K562 (cell line): Measurements from ENCODE around the gene DIPK1B. TPM values are rescaled to one million over a fixed set of nuclear protein-coding genes. Genes with fewer than 3 reads are reported as not detected.

Experiments
- ATF2 ChIP-seq: sonication (generic); formaldehyde crosslinking; IDR thresholded peaks from 2 replicates; pipeline ENCODE4 v1.8.1; 2022; ENCODE audit warnings: missing genetic modification reagents
- CREB5 ChIP-seq: fragments of 250-450 bp; sonication (Bioruptor Pico); IDR thresholded peaks from 2 replicates; pipeline ENCODE4 v1.5.0; 2020; ENCODE audit warnings: mild to moderate bottlenecking
- EZH2 ChIP-seq: IDR thresholded peaks from 2 replicates; pipeline ENCODE4 v1.6.1; 2012; ENCODE audit warnings: low read depth, mild to moderate bottlenecking, inconsistent platforms, low read length, borderline replicate concordance
- GABPB1 ChIP-seq: sonication (generic); formaldehyde crosslinking; IDR thresholded peaks from 2 replicates; pipeline ENCODE4 v1.8.0; 2022; ENCODE audit warnings: mild to moderate bottlenecking, missing genetic modification reagents
- MEIS2 ChIP-seq: fragments of 450-650 bp; IDR thresholded peaks from 2 replicates; pipeline ENCODE4 v1.6.1; 2014; ENCODE audit warnings: mild to moderate bottlenecking; ENCODE audit not compliant: partially characterized antibody
- POLR2AphosphoS5 ChIP-seq: IDR thresholded peaks from 2 replicates; pipeline ENCODE4 v1.6.1; 2011; ENCODE audit warnings: mild to moderate bottlenecking, low read depth, low read length, moderate library complexity; ENCODE audit not compliant: control insufficient read depth, insufficient read depth
- RBFOX2 ChIP-seq: fragments of 200-400 bp; formaldehyde crosslinking; IDR thresholded peaks from 2 replicates; pipeline ENCODE4 v1.6.1; 2017; ENCODE audit warnings: low read depth, mild to moderate bottlenecking, low read length, moderate library complexity
- RBM17 ChIP-seq: fragments of 200-400 bp; formaldehyde crosslinking; IDR thresholded peaks from 2 replicates; pipeline ENCODE4 v1.6.1; 2017; ENCODE audit warnings: low read depth, mild to moderate bottlenecking, low read length, borderline replicate concordance
- RNF2 ChIP-seq: sonication (generic); IDR thresholded peaks from 2 replicates; pipeline ENCODE4 v1.6.1; 2016
- SNRNP70 ChIP-seq: fragments of 200-400 bp; formaldehyde crosslinking; optimal IDR thresholded peaks from 2 replicates; pipeline ENCODE3; 2017; ENCODE audit warnings: low read depth, low read length
- SP2 ChIP-seq: IDR thresholded peaks from 2 replicates; pipeline ENCODE4 v1.6.1; 2011; ENCODE audit warnings: mild to moderate bottlenecking, low read depth, low read length, moderate library complexity; ENCODE audit not compliant: poor library complexity, severe bottlenecking; ENCODE audit errors: extremely low read depth
- ZNF143 ChIP-seq: sonication (generic); formaldehyde crosslinking; IDR thresholded peaks from 2 replicates; pipeline ENCODE4 v1.9.0; 2022; ENCODE audit warnings: mild to moderate bottlenecking, missing genetic modification reagents
- ZNF3 ChIP-seq: fragments of 250-450 bp; sonication (Bioruptor Pico); IDR thresholded peaks from 2 replicates; pipeline ENCODE4 v1.5.0; 2021; ENCODE audit warnings: mild to moderate bottlenecking, moderate library complexity
- ZNF551 ChIP-seq: fragments of 250-450 bp; sonication (Bioruptor Pico); IDR thresholded peaks from 2 replicates; pipeline ENCODE4 v1.5.0; 2021; ENCODE audit warnings: mild to moderate bottlenecking, moderate library complexity
- ZNF583 ChIP-seq: fragments of 250-450 bp; sonication (Bioruptor Pico); IDR thresholded peaks from 2 replicates; pipeline ENCODE4 v1.4.0; 2020
- ZNF695 ChIP-seq: fragments of 450-650 bp; formaldehyde crosslinking; IDR thresholded peaks from 2 replicates; pipeline ENCODE4 v1.4.0; 2020; ENCODE audit warnings: mild to moderate bottlenecking, moderate library complexity
- ZNF76 ChIP-seq: fragments of 250-450 bp; sonication (Bioruptor Pico); IDR thresholded peaks from 2 replicates; pipeline ENCODE4 v1.4.0; 2020; ENCODE audit warnings: mild to moderate bottlenecking, moderate library complexity, borderline replicate concordance
- ZSCAN32 ChIP-seq: fragments of 450-650 bp; formaldehyde crosslinking; IDR thresholded peaks from 2 replicates; pipeline ENCODE4 v1.4.0; 2020; ENCODE audit warnings: mild to moderate bottlenecking, moderate library complexity
- polyA plus RNA-seq, 8 experiments: library from polyadenylated mRNA; depleted of rRNA in 4 of 8; stranded (reverse) in 5 of 8; unstranded in 3 of 8; fragments of >200 nt; fragmentation: Nextera tagmentation in 2 of 8; fragmentation: Illumina TruSeq in 1 of 8; extraction: Ambion mirVana in 2 of 8; extraction: Trizol in 1 of 8; gene quantifications; 2 replicates each; pipeline versions ENCODE4 v1.2.1 to v1.2.3, GENCODE V29; 2011 to 2014; ENCODE audit warnings: inconsistent platforms in 1 of 8, missing spikeins in 1 of 8
- total RNA-seq, 7 experiments: library from RNA; depleted of rRNA in 6 of 7; stranded (reverse); fragments of >200 nt in 6 of 7; fragmentation: Illumina TruSeq in 2 of 7; extraction: Trizol in 2 of 7; gene quantifications; 2 replicates each; pipeline versions ENCODE4 v1.2.1 to v1.2.3, GENCODE V29; 2011 to 2021; ENCODE audit warnings: low replicate concordance in 1 of 7
- TF ChIP-seq, protein P1 (sequence below): sonication (generic); formaldehyde crosslinking; IDR thresholded peaks from 2 replicates; pipeline ENCODE4 v1.4.0; 2020; ENCODE audit warnings: mild to moderate bottlenecking, missing genetic modification reagents
- TF ChIP-seq, protein P2 (sequence below), 2 experiments: IDR thresholded peaks; 2 replicates each; pipeline ENCODE4 v1.6.1; 2012; ENCODE audit warnings: improper control_type of control experiment in 2 of 2, low read depth in 2 of 2, low read length in 2 of 2, borderline replicate concordance in 1 of 2

Gene DIPK1B
- total and polyA plus RNA-seq, 9 of the 15 experiments (the other 6 are each of a cell fraction or from before 2014, with no cell fraction given): 0.08 to 22.3 (median 5.9) TPM

DNA sequence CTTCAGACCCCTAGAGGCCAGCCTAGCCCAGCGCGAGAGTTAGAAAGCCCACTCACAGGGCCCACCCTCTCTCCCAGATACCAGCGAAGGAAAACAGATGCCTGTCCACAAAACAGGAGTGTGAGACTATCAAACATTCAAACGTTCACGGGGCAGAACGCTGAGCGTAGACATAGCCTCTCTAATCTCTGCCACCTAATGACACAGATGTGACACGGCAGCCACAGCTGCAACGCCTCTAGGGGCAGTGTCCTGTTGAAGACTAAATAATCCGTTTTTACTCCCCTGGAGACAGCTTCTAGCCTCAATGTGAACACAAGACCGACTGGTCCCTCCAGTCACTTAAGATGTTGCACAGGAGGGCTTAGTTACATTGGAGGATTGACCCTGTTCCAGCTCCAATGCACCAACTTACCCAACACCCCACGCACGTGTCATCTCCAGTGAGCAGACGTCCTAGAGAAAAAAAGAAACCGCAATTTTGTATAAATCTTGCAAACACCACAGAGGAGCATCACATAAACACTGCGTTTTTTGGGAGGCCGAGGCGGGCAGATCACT is 14.3 kb downstream of the DIPK1B start (continued):
- TF ChIP-seq RBFOX2 (peak; percentile 10), RNF2 (no peak), ZNF583 (CRISPR knock-in tag) (no peak), POLR2AphosphoS5 (peak; percentile 52; the same call in 1 of the 2 replicates), EZH2 (no peak), SNRNP70 (peak; percentile 38), SP2 (no peak), MEIS2 (peak; percentile 20), ZSCAN32 (CRISPR knock-in tag) (no peak), ZNF551 (no peak), ZNF695 (no peak), ZNF76 (CRISPR knock-in tag) (no peak), GABPB1 (CRISPR knock-in tag) (peak; percentile 45), ZNF3 (CRISPR knock-in tag) (no peak), ZNF143 (no peak), RBM17 (no peak), ATF2 (CRISPR knock-in tag) (no peak), CREB5 (CRISPR knock-in tag) (no peak)
- TF ChIP-seq, protein P1, sequence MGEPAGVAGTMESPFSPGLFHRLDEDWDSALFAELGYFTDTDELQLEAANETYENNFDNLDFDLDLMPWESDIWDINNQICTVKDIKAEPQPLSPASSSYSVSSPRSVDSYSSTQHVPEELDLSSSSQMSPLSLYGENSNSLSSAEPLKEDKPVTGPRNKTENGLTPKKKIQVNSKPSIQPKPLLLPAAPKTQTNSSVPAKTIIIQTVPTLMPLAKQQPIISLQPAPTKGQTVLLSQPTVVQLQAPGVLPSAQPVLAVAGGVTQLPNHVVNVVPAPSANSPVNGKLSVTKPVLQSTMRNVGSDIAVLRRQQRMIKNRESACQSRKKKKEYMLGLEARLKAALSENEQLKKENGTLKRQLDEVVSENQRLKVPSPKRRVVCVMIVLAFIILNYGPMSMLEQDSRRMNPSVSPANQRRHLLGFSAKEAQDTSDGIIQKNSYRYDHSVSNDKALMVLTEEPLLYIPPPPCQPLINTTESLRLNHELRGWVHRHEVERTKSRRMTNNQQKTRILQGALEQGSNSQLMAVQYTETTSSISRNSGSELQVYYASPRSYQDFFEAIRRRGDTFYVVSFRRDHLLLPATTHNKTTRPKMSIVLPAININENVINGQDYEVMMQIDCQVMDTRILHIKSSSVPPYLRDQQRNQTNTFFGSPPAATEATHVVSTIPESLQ (CRISPR knock-in tag): no peak
- TF ChIP-seq, protein P2, sequence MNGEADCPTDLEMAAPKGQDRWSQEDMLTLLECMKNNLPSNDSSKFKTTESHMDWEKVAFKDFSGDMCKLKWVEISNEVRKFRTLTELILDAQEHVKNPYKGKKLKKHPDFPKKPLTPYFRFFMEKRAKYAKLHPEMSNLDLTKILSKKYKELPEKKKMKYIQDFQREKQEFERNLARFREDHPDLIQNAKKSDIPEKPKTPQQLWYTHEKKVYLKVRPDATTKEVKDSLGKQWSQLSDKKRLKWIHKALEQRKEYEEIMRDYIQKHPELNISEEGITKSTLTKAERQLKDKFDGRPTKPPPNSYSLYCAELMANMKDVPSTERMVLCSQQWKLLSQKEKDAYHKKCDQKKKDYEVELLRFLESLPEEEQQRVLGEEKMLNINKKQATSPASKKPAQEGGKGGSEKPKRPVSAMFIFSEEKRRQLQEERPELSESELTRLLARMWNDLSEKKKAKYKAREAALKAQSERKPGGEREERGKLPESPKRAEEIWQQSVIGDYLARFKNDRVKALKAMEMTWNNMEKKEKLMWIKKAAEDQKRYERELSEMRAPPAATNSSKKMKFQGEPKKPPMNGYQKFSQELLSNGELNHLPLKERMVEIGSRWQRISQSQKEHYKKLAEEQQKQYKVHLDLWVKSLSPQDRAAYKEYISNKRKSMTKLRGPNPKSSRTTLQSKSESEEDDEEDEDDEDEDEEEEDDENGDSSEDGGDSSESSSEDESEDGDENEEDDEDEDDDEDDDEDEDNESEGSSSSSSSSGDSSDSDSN (IDR thresholded peaks at IDR 0.05; ENCODE audit: borderline replicate concordance in 1 of 2, low read depth in 2 of 2, low read length in 2 of 2): no peak
